DMS 273 treated with DMSO at 0.1 percent for 48 hours (cell line): Measurements from ENCODE around the gene ZNF69.
"Not testable (repeated sequence)": the region's sequence is repeated elsewhere in the genome, so short reads cannot be mapped to it uniquely, and the experiment has no call there.

Experiments used
- DNase-seq: peaks from one replicate; lab custom pipeline; 2025; lab: John Stamatoyannopoulos, UW

ZNF69 gene

GRCh38 chr19:11887611-11888531 lies at the start of gene ZNF69:
TSS of gene ZNF69 (plus strand) at chr19:11887782. CDS start at chr19:11887924, 142 bp downstream.
- DNase-seq: peak; percentile 7

DNA sequence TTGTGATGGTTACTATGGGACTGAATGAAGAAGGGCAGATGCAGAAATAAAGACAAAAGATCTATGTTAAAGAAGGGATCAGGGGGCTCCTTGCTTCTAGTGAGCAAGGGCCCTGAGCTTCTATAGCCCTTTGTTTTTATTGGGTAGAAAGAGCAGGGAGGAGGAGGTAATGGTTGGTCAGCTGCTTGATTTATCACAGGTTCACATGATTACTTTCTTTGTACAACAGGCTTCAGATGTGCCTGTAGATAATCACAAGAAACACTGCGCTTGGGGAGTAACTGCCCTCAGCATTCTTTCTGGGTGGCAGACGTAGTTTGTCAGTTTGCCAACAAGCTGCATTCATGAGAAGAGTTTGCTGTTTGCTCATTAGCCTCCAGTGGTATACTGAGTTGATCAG lies 43.9 kb upstream of the ZNF69 start:
- DNase-seq: no peak

GRCh38 chr19:11847615-11848014 lies 40.0 kb upstream of the ZNF69 start:
- DNase-seq: not testable (repeated sequence)

- DNase-seq: no peak
Observed at GRCh38 chr19:11848200-11848593, 39.4 kb upstream of the ZNF69 start.

- DNase-seq: peak; percentile 13
Observed at GRCh38 chr19:11848594-11849469, 38.8 kb upstream of the ZNF69 start, which contains the start of gene ZNF439. TSS of gene ZNF439 (plus strand) at chr19:11848726. CDS start at chr19:11848868, 142 bp downstream.

- not testable (repeated sequence) for DNase-seq
Observed at GRCh38 chr19:11850289-11850688, 37.3 kb upstream of the ZNF69 start.

- DNase-seq: no peak
Observed at GRCh38 chr19:11853358-11853757, 34.2 kb upstream of the ZNF69 start.

GRCh38 chr19:11856596-11857250 lies 30.9 kb upstream of the ZNF69 start:
- DNase-seq: no peak

DNA sequence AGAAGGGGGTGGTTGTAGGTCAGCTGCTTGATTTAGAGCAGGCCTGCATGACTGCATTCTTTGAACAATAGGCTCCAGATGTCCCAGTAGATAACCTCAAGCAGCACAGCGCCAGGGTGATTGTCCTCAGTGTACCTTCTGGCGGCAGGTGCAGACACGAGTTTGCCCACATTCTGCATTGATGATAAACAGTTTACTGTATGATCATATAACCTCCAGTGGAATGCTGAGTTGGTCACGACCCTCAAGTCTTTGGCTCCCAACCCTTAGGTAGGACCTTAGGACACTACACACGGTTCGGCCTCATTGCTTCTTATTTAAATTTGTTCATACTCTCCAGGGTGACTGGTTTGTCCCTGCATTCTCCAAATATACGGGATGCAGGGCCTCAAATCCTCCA lies 26.9 kb upstream of the ZNF69 start:
- no peak for DNase-seq

DNA sequence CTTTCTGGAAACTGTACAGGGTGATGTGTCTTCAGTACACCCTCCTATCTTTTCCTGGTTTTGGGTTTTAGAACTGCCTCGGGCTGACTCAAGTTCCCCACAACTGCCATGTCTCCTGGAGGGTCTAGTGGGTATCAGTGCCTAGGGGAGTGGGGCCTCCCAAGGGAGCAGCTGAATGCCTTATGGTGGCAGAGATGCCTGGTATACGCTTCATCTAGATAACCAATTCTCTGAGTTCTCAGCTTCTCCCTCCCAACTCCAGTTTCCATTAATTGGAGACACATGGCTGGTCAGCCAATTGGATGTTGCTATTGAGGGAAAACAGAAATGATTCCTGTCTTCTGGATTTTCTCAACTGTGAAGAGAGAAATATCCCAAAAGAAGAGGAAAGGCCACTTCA lies 26.3 kb upstream of the ZNF69 start:
- DNase-seq: no peak

- DNase-seq: not testable (repeated sequence)
Observed at GRCh38 chr19:11867766-11868165, 19.8 kb upstream of the ZNF69 start.

- no peak for DNase-seq
Observed at GRCh38 chr19:11868188-11868587, 19.4 kb upstream of the ZNF69 start.

DNA sequence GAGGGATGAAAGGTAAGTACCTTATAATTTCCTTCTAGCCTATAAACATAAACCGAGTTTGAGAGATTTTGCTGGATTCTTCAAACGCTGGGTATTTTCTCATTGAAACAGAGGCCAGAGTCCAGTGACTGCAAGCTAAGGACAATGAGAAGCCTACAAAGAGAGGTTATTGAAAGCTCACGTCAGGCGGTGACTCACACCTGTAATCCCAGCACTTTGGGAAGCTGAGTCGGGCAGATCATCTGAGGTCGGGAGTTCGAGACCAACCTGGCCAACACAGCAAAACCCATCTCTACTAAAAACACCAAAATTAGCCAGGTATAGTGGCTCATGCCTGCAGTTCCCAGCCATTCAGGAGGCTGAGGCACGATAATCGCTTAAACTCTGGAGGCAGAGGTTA lies 15.0 kb upstream of the ZNF69 start:
- no peak for DNase-seq

GRCh38 chr19:11873762-11874161 lies 13.8 kb upstream of the ZNF69 start:
- no peak for DNase-seq

GRCh38 chr19:11879687-11880266 lies 7.8 kb upstream of the ZNF69 start:
- not testable (repeated sequence) for DNase-seq

DNA sequence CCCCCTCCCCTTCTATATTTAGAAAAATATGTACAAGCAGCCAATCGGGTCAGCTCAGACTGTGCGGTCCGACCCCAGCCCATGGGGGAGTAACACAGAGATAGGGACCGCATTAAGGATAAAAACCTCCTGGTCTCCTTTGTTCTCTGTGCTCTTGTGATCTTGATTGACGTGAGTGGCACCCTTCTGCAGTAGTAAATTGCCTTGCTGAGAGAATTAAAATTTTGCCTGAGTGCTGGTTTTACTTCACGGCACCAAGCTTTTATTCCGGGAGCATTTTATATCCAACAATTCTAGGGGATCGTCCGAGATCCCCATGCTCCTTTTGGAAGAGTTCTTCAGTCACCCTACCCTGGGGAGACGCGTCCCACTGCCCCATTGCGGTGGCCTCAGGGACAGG lies 7.0 kb upstream of the ZNF69 start:
- no peak for DNase-seq

- no peak for DNase-seq
Observed at GRCh38 chr19:11881151-11881800, 6.3 kb upstream of the ZNF69 start.

GRCh38 chr19:11882606-11883005 lies 5.0 kb upstream of the ZNF69 start:
- DNase-seq: no peak

- DNase-seq: no peak
Observed at GRCh38 chr19:11887234-11887610, 360 bp upstream of the ZNF69 start.

GRCh38 chr19:11889901-11890300 lies 2.3 kb downstream of the ZNF69 start:
- DNase-seq: not testable (repeated sequence)

DNA sequence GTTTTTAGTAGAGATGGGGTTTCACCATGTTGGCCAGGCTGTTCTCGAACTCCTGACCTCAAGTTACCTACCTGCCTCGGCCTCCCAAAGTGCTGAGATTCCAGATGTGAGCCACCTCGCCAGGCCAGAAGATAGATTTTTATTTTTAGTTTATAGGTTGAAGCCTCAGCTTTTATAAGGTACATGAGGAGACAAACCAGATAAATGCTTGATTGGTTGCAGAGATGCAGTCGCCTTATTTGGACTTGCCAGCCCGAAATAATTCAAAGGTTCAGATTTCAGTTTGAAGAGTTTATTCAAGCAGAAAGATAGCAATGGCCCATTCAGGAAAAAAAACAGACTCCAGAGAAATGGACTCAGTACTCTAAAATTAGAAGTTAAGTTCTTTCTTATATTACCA lies 3.1 kb downstream of the ZNF69 start:
- DNase-seq: no peak
